Prostate gland (tissue), 2 donors: Measurements from ENCODE around the gene ABHD5.

ENCODE experiments used
- CTCF ChIP-seq, 4 experiments: fragments of 200-600 bp in 2 of 4; fragments of 450-650 bp in 2 of 4; sonication (generic) in 2 of 4; IDR thresholded peaks; 1 replicate in 3 of 4; 2 replicates in 1 of 4; pipeline ENCODE4 v1.5.1; 2016 to 2019; ENCODE audit warnings: antibody characterized with exemption in 4 of 4, mild to moderate bottlenecking in 2 of 4, moderate library complexity in 2 of 4
- POLR2A ChIP-seq: fragments of 450-650 bp; IDR thresholded peaks from one replicate; pipeline ENCODE4 v1.6.1; 2016; ENCODE audit warnings: antibody characterized with exemption, mild to moderate bottlenecking

- TF ChIP-seq CTCF (IDR thresholded peaks at IDR 0.05) (no peak), POLR2A (no peak)
These were observed 79.8 kb downstream of the ABHD5 start for GRCh38 chr3:43770426-43771103.
